H9 (cell line): ENCODE measurements around the gene IQUB. TPM values are rescaled to one million over a fixed set of nuclear protein-coding genes. Genes with fewer than 3 reads are reported as not detected.

Source experiments
- DNase-seq: peaks from one replicate; pipeline ENCODE4 v3.0.0-alpha.2; 2017
- H2AFZ ChIP-seq: one replicate; pipeline ENCODE4 v1.6.1; 2013; ENCODE audit warnings: mild to moderate bottlenecking, low read length, control low read depth, moderate library complexity
- H2AK5ac ChIP-seq: 2 replicates; pipeline ENCODE4 v1.6.1; 2013; ENCODE audit warnings: low read length, control low read depth, mixed read lengths; ENCODE audit not compliant: insufficient read length
- H2BK120ac ChIP-seq: one replicate; pipeline ENCODE4 v1.6.1; 2013; ENCODE audit warnings: low read depth, mild to moderate bottlenecking, low read length, control low read depth, inconsistent platforms; ENCODE audit not compliant: poor library complexity, severe bottlenecking
- H2BK12ac ChIP-seq: 2 replicates; pipeline ENCODE4 v1.6.1; 2013; ENCODE audit warnings: low read length, control low read depth, mixed read lengths, low read depth; ENCODE audit not compliant: insufficient read length
- H2BK15ac ChIP-seq: 2 replicates; pipeline ENCODE4 v1.6.1; 2013; ENCODE audit warnings: low read depth, low read length, control low read depth
- H2BK20ac ChIP-seq: one replicate; pipeline ENCODE4 v1.6.1; 2013; ENCODE audit warnings: low read depth, mild to moderate bottlenecking, low read length, control low read depth, inconsistent platforms; ENCODE audit not compliant: poor library complexity, severe bottlenecking
- H2BK5ac ChIP-seq: 2 replicates; pipeline ENCODE4 v1.6.1; 2013; ENCODE audit warnings: low read length, control low read depth, mixed read lengths; ENCODE audit not compliant: insufficient read length
- H3K14ac ChIP-seq: 2 replicates; pipeline ENCODE4 v1.6.1; 2013; ENCODE audit warnings: low read length, control low read depth; ENCODE audit not compliant: insufficient read depth
- H3K18ac ChIP-seq: 2 replicates; pipeline ENCODE4 v1.6.1; 2013; ENCODE audit warnings: low read depth, mild to moderate bottlenecking, mixed read lengths, low read length, control low read depth; ENCODE audit not compliant: insufficient read length
- H3K23ac ChIP-seq: 2 replicates; pipeline ENCODE4 v1.6.1; 2013; ENCODE audit warnings: low read length, control low read depth, mixed read lengths, low read depth; ENCODE audit not compliant: insufficient read length
- H3K23me2 ChIP-seq: 2 replicates; pipeline ENCODE4 v1.6.1; 2013; ENCODE audit warnings: low read depth, mild to moderate bottlenecking, mixed read lengths, low read length, control low read depth; ENCODE audit not compliant: insufficient read length, poor library complexity, severe bottlenecking
- H3K27ac ChIP-seq: 2 replicates; pipeline ENCODE4 v1.5.1; 2013; ENCODE audit warnings: low read length, control low read depth, mixed read lengths, low read depth; ENCODE audit not compliant: insufficient read length
- H3K27me3 ChIP-seq: 2 replicates; pipeline ENCODE4 v1.6.1; 2013; ENCODE audit warnings: low read length, control low read depth, inconsistent platforms; ENCODE audit not compliant: insufficient read depth
- H3K4ac ChIP-seq: 2 replicates; pipeline ENCODE4 v1.6.1; 2013; ENCODE audit warnings: low read depth, mild to moderate bottlenecking, control low read depth, inconsistent platforms, low read length, moderate library complexity
- H3K4me1 ChIP-seq: 2 replicates; pipeline ENCODE4 v1.6.1; 2013; ENCODE audit warnings: low read length, control low read depth, inconsistent platforms; ENCODE audit not compliant: insufficient read depth
- H3K4me2 ChIP-seq: 2 replicates; pipeline ENCODE4 v1.6.1; 2013; ENCODE audit warnings: low read length, control low read depth, mixed read lengths; ENCODE audit not compliant: insufficient read length, insufficient read depth
- H3K56ac ChIP-seq: 2 replicates; pipeline ENCODE4 v1.6.1; 2013; ENCODE audit warnings: low read depth, mild to moderate bottlenecking, mixed read lengths, low read length, control low read depth; ENCODE audit not compliant: insufficient read length
- H3K79me1 ChIP-seq: 2 replicates; pipeline ENCODE4 v1.6.1; 2013; ENCODE audit warnings: low read depth, mild to moderate bottlenecking, moderate library complexity, low read length, control low read depth, inconsistent platforms; ENCODE audit not compliant: insufficient read depth, poor library complexity, severe bottlenecking
- H3K79me2 ChIP-seq: 2 replicates; pipeline ENCODE4 v1.6.1; 2013; ENCODE audit warnings: low read length, control low read depth, inconsistent platforms; ENCODE audit not compliant: insufficient read depth
- H3K9ac ChIP-seq: 2 replicates; pipeline ENCODE4 v1.6.1; 2013; ENCODE audit warnings: low read length, control low read depth, mixed read lengths; ENCODE audit not compliant: insufficient read length; ENCODE audit errors: extremely low read depth
- H3K9me3 ChIP-seq: one replicate; pipeline ENCODE4 v1.6.1; 2013; ENCODE audit warnings: low read depth, low read length, inconsistent platforms; ENCODE audit not compliant: control insufficient read depth
- H3T11ph ChIP-seq: one replicate; pipeline ENCODE4 v1.6.1; 2013; ENCODE audit warnings: mild to moderate bottlenecking, low read length, control low read depth, inconsistent platforms
- H4K20me1 ChIP-seq: one replicate; pipeline ENCODE4 v1.6.1; 2013; ENCODE audit not compliant: control insufficient read depth, insufficient read length, insufficient read depth
- H4K5ac ChIP-seq: 2 replicates; pipeline ENCODE4 v1.6.1; 2013; ENCODE audit warnings: low read depth, mild to moderate bottlenecking, mixed read lengths, low read length, control low read depth; ENCODE audit not compliant: insufficient read length
- H4K8ac ChIP-seq: replicated peaks from 2 replicates; pipeline ENCODE4 v1.6.1; 2013; ENCODE audit warnings: low read length, control low read depth, mixed read lengths, low read depth; ENCODE audit not compliant: insufficient read length
- H4K91ac ChIP-seq: 2 replicates; pipeline ENCODE4 v1.6.1; 2013; ENCODE audit warnings: low read depth, mild to moderate bottlenecking, moderate library complexity, mixed read lengths, low read length, control low read depth; ENCODE audit not compliant: insufficient read length
- H3K27ac Mint-ChIP-seq, 3 experiments: 2 replicates in 2 of 3; 3 replicates in 1 of 3; pipeline ENCODE4 v1.8.0; 2020 to 2021; ENCODE audit warnings: mixed read lengths in 3 of 3, mild to moderate bottlenecking in 1 of 3, moderate library complexity in 1 of 3
- H3K27me3 Mint-ChIP-seq: 2 replicates; pipeline ENCODE4 v1.8.0; 2021; ENCODE audit warnings: low read depth, mild to moderate bottlenecking, moderate library complexity, mixed read lengths
- H3K36me3 Mint-ChIP-seq, 3 experiments: 2 replicates in 2 of 3; 3 replicates in 1 of 3; pipeline ENCODE4 v1.8.0; 2020 to 2021; ENCODE audit warnings: low read depth in 3 of 3, mixed read lengths in 3 of 3; ENCODE audit not compliant: insufficient read depth in 1 of 3
- H3K4me1 Mint-ChIP-seq, 2 experiments: 2 replicates each; pipeline ENCODE4 v1.8.0; 2020; ENCODE audit warnings: mixed read lengths in 2 of 2
- H3K4me3 Mint-ChIP-seq, 2 experiments: 2 replicates in 1 of 2; 3 replicates in 1 of 2; pipeline ENCODE4 v1.8.0; 2020 to 2021; ENCODE audit warnings: mild to moderate bottlenecking in 2 of 2, mixed read lengths in 2 of 2, moderate library complexity in 1 of 2
- H3K9me3 Mint-ChIP-seq, 2 experiments: 2 replicates in 1 of 2; 3 replicates in 1 of 2; pipeline ENCODE4 v1.8.0; 2020; ENCODE audit warnings: mild to moderate bottlenecking in 2 of 2, mixed read lengths in 2 of 2, moderate library complexity in 1 of 2
- CTCF ChIP-seq: fragments of 200-600 bp; sonication (generic); conservative IDR thresholded peaks from 3 replicates; pipeline ENCODE4 v1.8.0; 2021; ENCODE audit warnings: antibody characterized with exemption, mild to moderate bottlenecking
- WGBS: extraction: QIAGEN DNeasy Blood & Tissue Kit; methylation state at CpG from one replicate; pipeline ENCODE4 v1.1.7; 2013; ENCODE audit warnings: missing lambda C conversion rate, low lambda C conversion rate, mixed read lengths; ENCODE audit not compliant: insufficient read length; ENCODE audit errors: extremely low coverage; 5-methylcytosine and 5-hydroxymethylcytosine counted together
- total RNA-seq: library from RNA; stranded (reverse); gene quantifications from 2 replicates; pipeline ENCODE4 v1.2.1, GENCODE V29; 2021

Gene IQUB
- total RNA-seq, 1 experiment from 2014 or later, result 0.28 TPM

GRCh38 chr7:123423622-123424021, 110.8 kb downstream of the IQUB start:
- Histone ChIP-seq H4K20me1 (no peaks in the 10 kb centered on the region), H3K79me2 (no peaks in the 10 kb centered on the region), H4K8ac (no peak overlapping the region), H2BK5ac (no peak overlapping the region), H3K4me2 (no peak overlapping the region), H3K23me2 (no peaks in the 10 kb centered on the region), H3K79me1 (no peaks in the 10 kb centered on the region), H2BK20ac (no peak overlapping the region), H4K5ac (no peak overlapping the region), H2AK5ac (no peak overlapping the region), H2BK12ac (no peak overlapping the region), H3K18ac (no peak overlapping the region), H4K91ac (no peak overlapping the region), H2BK15ac (no peak overlapping the region), H3T11ph (no peak overlapping the region), H3K4me1 (no peaks in the 10 kb centered on the region), H3K4ac (no peak overlapping the region), H2BK120ac (no peak overlapping the region), H3K27me3 (no peaks in the 10 kb centered on the region), H3K9me3 (no peaks in the 10 kb centered on the region), H3K9ac (no peak overlapping the region), H2AFZ (no peak overlapping the region), H3K14ac (no peak overlapping the region), H3K23ac (no peak overlapping the region), H3K27ac (no peak overlapping the region), H3K56ac (no peak overlapping the region)
- WGBS, result no CpG with 5 or more reads among the region's 2 CpGs
- H3K27me3 Mint-ChIP-seq, result no peaks in the 10 kb centered on the region
- no peak overlapping the region for H3K27ac Mint-ChIP-seq
- peaks cover 0 to 40% (median 16%) of the 10 kb centered on the region in 3 experiments; a peak in 5 of 7 replicates for H3K36me3 Mint-ChIP-seq
- no peak for TF ChIP-seq CTCF
- DNase-seq, result no peak
- no peak overlapping the region for H3K4me3 Mint-ChIP-seq
- H3K4me1 Mint-ChIP-seq, result no peaks in the 10 kb centered on the region
- H3K9me3 Mint-ChIP-seq, result peaks cover 32 to 40% of the 10 kb centered on the region in 2 experiments
